ENCODE measurements around the gene NEURL2. TPM values are rescaled to one million over a fixed set of nuclear protein-coding genes. Genes with fewer than 3 reads are reported as not detected.
"Not testable (repeated sequence)": the region's sequence is repeated elsewhere in the genome, so short reads cannot be mapped to it uniquely, and the experiment has no call there.

NEURL2 gene
- total RNA-seq, 1 donor from 2014 or later, result 3.5 TPM

GRCh38 chr20:45878076-45878761 is 12.8 kb downstream of the NEURL2 start:
- no peak overlapping the region for H3K27ac Mint-ChIP-seq (ENCODE audit: unreplicated experiment)
- H3K4me1 Mint-ChIP-seq (ENCODE audit: low read depth, unreplicated experiment), result peaks cover 9% of the 10 kb centered on the region
- no peak overlapping the region for H3K4me3 Mint-ChIP-seq (ENCODE audit: unreplicated experiment)
- H3K27me3 Mint-ChIP-seq (ENCODE audit: unreplicated experiment), result peaks cover 7% of the 10 kb centered on the region
- TF ChIP-seq, protein P1, sequence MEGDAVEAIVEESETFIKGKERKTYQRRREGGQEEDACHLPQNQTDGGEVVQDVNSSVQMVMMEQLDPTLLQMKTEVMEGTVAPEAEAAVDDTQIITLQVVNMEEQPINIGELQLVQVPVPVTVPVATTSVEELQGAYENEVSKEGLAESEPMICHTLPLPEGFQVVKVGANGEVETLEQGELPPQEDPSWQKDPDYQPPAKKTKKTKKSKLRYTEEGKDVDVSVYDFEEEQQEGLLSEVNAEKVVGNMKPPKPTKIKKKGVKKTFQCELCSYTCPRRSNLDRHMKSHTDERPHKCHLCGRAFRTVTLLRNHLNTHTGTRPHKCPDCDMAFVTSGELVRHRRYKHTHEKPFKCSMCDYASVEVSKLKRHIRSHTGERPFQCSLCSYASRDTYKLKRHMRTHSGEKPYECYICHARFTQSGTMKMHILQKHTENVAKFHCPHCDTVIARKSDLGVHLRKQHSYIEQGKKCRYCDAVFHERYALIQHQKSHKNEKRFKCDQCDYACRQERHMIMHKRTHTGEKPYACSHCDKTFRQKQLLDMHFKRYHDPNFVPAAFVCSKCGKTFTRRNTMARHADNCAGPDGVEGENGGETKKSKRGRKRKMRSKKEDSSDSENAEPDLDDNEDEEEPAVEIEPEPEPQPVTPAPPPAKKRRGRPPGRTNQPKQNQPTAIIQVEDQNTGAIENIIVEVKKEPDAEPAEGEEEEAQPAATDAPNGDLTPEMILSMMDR (IDR thresholded peaks at IDR 0.05; ENCODE audit: partially characterized antibody, unreplicated experiment), result no peak
- H3K9me3 Mint-ChIP-seq (ENCODE audit: unreplicated experiment), result no peaks in the 10 kb centered on the region
- H3K36me3 Mint-ChIP-seq (ENCODE audit: unreplicated experiment), result no peaks in the 10 kb centered on the region
- no peak for DNase-seq

- Mint-ChIP-seq H3K27ac (ENCODE audit: unreplicated experiment) (no peak overlapping the region), H3K4me1 (ENCODE audit: low read depth, unreplicated experiment) (peaks cover 3% of the 10 kb centered on the region), H3K4me3 (ENCODE audit: unreplicated experiment) (no peak overlapping the region), H3K27me3 (ENCODE audit: unreplicated experiment) (peaks cover 4% of the 10 kb centered on the region), H3K9me3 (ENCODE audit: unreplicated experiment) (no peaks in the 10 kb centered on the region), H3K36me3 (ENCODE audit: unreplicated experiment) (peaks cover 3% of the 10 kb centered on the region)
- TF ChIP-seq, protein P1 (IDR thresholded peaks at IDR 0.05; ENCODE audit: partially characterized antibody, unreplicated experiment), result no peak
- DNase-seq, result no peak
Measured at GRCh38 chr20:45874576-45874975, 16.4 kb downstream of the NEURL2 start.

GRCh38 chr20:45874104-45874481 is 16.9 kb downstream of the NEURL2 start:
- DNase-seq; H3K27me3 Mint-ChIP-seq (ENCODE audit: unreplicated experiment); H3K4me1 Mint-ChIP-seq (ENCODE audit: low read depth, unreplicated experiment); H3K4me3 Mint-ChIP-seq (ENCODE audit: unreplicated experiment); H3K27ac Mint-ChIP-seq (ENCODE audit: unreplicated experiment); H3K9me3 Mint-ChIP-seq (ENCODE audit: unreplicated experiment); H3K36me3 Mint-ChIP-seq (ENCODE audit: unreplicated experiment): not testable (repeated sequence)

DNA sequence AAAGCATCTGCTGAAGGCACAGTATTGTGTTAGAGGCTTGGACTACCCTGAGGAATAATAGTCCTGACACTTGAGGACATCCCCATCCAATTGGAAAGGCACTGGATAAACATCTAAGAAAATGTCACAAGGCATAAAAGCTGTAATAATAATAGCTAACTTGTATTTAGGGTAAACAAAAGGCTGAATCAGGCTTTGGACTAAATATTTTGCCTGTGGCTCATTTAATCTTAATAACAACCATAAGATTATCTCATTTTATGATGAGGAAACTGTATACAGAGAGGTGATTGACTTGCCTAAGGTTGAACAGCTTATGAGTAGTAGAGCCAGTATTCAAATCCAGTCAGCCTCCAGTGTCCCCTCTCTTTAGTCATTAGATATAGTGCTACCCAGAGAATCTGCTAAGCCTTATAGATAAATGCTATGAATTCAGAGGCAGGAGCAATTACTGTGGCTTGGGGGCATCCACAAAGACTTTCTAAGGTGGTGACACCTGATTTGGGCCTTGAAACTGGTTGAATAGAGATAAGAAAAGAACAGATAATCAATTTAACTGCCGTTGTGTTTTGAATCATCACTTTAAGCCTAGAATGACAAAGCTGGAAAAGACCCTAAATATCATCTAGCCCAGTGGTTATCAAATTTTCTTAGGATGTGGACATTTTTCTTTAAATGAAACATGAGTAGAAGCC is 17.5 kb downstream of the NEURL2 start:
- peaks cover 3% of the 10 kb centered on the region for H3K4me1 Mint-ChIP-seq (ENCODE audit: low read depth, unreplicated experiment)
- no peak for DNase-seq
- H3K27ac Mint-ChIP-seq (ENCODE audit: unreplicated experiment), result no peak overlapping the region

GRCh38 chr20:45872626-45873025 is 18.4 kb downstream of the NEURL2 start:
- peaks cover 3% of the 10 kb centered on the region for H3K36me3 Mint-ChIP-seq (ENCODE audit: unreplicated experiment)
- H3K4me1 Mint-ChIP-seq (ENCODE audit: low read depth, unreplicated experiment), result no peaks in the 10 kb centered on the region
- TF ChIP-seq, protein P1 (IDR thresholded peaks at IDR 0.05; ENCODE audit: partially characterized antibody, unreplicated experiment), result no peak
- no peaks in the 10 kb centered on the region for H3K9me3 Mint-ChIP-seq (ENCODE audit: unreplicated experiment)
- H3K27ac Mint-ChIP-seq (ENCODE audit: unreplicated experiment), result no peak overlapping the region
- H3K4me3 Mint-ChIP-seq (ENCODE audit: unreplicated experiment), result no peak overlapping the region
- no peak for DNase-seq
- peaks cover 4% of the 10 kb centered on the region for H3K27me3 Mint-ChIP-seq (ENCODE audit: unreplicated experiment)

More for the DNA sequence above, 17.5 kb downstream of the NEURL2 start:
- H3K36me3 Mint-ChIP-seq (ENCODE audit: unreplicated experiment), result peaks cover 3% of the 10 kb centered on the region
- no peak overlapping the region for H3K4me3 Mint-ChIP-seq (ENCODE audit: unreplicated experiment)
- TF ChIP-seq, protein P1 (IDR thresholded peaks at IDR 0.05; ENCODE audit: partially characterized antibody, unreplicated experiment), result no peak
- H3K27me3 Mint-ChIP-seq (ENCODE audit: unreplicated experiment), result peaks cover 4% of the 10 kb centered on the region
- H3K9me3 Mint-ChIP-seq (ENCODE audit: unreplicated experiment), result no peaks in the 10 kb centered on the region
